CD1c-positive myeloid dendritic cell (primary cell): ENCODE data around the gene BANF1.
A peak's percentile ranks its signal among the peaks of the same experiment; 100 is the strongest.
"Not testable (repeated sequence)": the region's sequence is repeated elsewhere in the genome, so short reads cannot be mapped to it uniquely, and the experiment has no call there.

Experiments used
- DNase-seq: peaks from one replicate; pipeline ENCODE4 v3.0.0-alpha.2; 2016; ENCODE audit errors: extremely low spot score

Gene BANF1

GRCh38 chr11:66011239-66011784, 9.0 kb downstream of the BANF1 start:
- no peak for DNase-seq

GRCh38 chr11:66011785-66012303, 9.5 kb downstream of the BANF1 start, which contains the start of gene CST6:
Gene CST6 (plus strand): TSS chr11:66012008. CDS start chr11:66012045, 37 bp downstream.
- no peak for DNase-seq

GRCh38 chr11:66012371-66012945, 10.2 kb downstream of the BANF1 start:
- no peak for DNase-seq

GRCh38 chr11:66012946-66013761, 10.9 kb downstream of the BANF1 start:
- peak; percentile 69 for DNase-seq

- no peak for DNase-seq
Observed at GRCh38 chr11:66013762-66014100, 11.4 kb downstream of the BANF1 start.

DNA sequence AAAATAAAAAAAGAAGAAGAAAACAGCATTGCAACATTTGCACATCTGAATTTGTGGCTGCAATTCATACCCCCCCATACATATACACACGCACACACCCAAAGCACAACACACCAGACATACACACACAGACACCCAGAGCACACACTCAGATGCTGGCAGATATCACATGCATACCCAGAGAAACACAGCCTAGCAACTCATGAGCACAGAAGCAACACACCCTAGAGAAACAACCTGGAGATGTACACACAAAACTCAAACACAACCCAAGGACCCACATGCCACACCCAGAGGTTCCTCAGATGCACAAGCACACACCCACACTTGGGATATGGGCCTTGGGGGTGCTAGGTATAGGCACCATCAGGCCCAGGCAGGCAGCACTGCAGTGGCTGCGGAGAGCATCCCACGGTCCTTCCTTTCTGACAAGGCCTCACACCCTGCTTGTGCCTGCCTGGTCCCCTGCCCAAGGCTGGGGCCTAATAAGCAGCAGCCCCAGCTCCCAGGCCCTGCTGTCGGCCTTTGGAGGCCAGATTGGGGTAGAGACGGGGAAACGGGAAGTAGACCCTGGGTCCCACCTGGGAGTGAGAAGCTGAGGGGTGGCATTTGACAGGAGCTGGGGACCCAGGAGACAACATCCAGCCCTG, 12.6 kb downstream of the BANF1 start:
- DNase-seq: no peak

- no peak for DNase-seq
Observed at GRCh38 chr11:66015454-66015881, 13.2 kb downstream of the BANF1 start.

DNA sequence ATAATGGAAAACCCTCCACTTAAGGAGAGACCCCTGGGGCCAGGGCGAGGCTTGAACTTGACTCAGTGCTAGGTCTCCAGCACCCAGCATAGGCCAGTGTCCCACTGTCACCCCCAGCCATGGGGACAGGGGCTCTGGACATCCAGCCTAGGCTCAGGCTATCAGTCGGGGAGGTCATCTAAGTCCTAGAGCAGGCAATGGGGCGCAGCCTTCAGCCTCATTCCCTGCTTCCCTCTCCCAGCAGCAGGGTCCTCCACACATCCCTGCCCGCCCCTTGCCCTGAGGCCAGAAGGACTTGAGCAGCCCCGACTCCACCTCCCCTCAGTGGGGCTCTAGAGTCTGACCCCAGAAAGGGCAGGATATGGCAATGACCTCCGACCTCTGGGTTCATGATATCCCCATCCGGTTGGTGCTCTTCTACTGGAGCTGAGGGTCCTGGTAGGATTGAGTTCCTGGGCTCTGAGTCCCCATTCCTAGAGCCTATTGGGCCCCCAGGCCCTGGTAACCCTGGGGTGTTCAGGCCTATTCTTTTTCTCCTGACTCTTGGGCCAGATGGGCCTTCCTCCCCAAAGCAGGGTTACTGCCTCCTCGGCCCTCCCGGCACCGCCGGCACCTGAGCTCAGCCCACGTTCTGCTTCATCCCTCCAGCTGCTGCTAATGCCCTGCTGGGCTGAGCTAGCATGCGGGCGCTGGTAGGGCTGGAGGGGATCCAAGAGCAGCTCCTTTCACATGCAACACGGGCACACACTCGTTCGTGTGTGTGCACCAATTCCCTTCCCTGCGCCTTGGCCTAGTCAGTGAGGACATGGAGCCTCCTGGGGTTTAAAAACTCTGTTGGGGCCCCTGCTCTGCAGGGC, 13.9 kb downstream of the BANF1 start:
- no peak for DNase-seq

GRCh38 chr11:66016793-66017177, 14.5 kb downstream of the BANF1 start:
- no peak for DNase-seq

DNA sequence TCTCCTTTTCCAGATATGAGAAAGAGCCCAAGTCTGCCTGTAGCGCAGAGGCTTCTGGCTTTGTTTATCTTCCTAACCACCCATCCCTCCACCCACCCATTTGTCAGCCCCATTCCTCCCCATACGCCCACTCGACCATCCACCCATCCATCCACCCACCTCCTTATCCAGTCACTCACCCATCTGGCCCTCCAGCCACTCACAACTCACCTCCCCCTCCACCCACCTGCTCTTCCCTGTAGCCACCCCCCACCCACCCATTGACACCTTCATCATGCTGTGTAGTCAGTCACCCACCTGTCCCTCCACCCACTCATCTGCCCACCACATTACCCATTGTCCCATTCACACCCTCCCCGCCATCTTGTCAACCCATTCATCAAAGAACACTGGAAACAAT, 15.0 kb downstream of the BANF1 start:
- DNase-seq: no peak

DNA sequence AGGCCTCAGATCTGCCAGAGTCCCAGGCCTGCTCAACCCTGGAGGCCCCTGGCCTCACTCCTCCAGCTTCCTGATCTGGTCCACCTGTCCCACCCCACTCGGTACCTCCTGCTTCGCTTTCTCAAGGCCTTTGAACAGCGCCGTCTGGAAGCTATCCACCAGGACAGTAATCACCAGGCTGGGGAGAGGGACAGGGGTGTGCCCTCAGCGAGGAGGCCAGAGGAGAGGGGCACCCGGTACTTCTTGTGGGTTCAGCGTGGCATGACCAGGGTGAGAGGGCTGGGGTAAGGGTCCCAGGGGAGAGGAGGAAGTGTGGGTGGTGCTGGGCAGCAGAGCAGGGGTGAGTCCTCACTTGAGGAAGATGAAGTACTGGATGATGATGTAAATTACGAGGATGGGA, 17.9 kb downstream of the BANF1 start:
- no peak for DNase-seq

GRCh38 chr11:66020618-66021357, 18.5 kb downstream of the BANF1 start:
- peak; percentile 78 for DNase-seq

DNA sequence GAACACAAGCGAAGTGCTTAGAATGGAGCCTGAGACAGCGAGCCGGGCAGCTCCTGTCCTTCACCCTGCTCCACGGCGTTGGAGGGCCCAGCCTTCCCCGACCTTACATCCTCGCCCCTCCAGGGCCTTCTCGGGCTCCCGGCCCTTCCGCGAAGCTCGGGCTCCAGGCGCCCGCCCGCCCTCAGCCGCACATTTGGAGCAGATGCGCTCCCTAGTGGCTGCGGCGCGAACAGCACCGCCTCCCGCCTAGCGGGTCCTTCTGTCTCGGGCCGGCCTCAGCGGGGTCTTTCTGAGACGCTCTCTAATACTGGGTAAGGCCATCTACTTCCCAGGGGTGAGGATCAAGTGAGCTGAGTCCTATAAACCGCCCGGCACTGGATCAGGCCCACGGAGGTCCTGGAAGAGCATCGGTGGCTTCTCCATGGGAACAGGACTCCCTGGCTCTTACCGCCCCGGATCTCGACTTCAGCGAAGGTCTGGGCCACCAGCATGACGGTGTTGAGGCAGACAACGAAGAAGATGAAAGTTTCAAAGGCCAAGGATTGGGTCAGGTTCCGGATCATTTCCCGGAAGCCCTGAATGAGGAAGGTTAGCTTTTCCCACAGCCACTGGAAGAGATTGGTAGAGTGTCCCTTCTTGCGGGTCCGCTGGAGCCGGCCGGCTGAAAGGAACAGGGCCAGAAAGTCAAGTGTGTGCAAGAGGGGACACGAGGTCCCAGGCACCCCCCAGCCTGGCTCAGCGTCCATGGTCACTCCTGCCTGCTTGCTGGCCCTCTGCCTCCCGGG, 20.3 kb downstream of the BANF1 start:
- DNase-seq: peak; percentile 84

- not testable (repeated sequence) for DNase-seq
Observed at GRCh38 chr11:66023186-66023440, 20.8 kb downstream of the BANF1 start.

DNA sequence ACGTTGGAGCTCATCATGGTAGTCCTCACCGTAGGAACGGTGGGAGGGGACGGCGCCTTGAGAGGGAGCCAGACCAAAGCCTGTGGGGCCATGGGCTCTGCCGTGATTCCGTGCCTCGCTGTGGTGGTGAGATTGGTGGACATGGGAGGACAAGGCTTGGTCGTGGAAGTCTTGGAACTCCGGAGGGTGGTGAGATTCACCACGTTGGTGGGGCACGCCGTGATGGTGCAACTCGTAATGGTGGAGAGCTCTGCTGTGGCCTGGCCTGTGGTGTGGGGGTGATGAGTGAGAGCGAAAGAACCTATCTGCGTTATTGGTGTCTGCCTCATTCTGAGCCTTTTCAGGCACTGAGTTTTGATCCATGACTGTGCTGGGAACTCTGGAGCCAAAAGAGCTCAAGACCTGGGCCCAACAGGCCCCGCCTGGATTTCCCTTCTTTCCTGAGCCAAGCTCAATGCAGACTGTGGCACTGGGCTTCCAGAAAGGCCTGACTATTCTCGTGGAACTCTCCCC, 23.8 kb downstream of the BANF1 start, which contains the start of gene CATSPER1:
Gene CATSPER1 (minus strand): TSS at position 463 of the 513 bp plus-strand sequence. CDS start 100 bp downstream, at position 363.
- no peak for DNase-seq

GRCh38 chr11:66032957-66033735, 30.8 kb downstream of the BANF1 start:
- DNase-seq: no peak

- DNase-seq: no peak
Observed at GRCh38 chr11:66035653-66036333, 33.5 kb downstream of the BANF1 start.

DNA sequence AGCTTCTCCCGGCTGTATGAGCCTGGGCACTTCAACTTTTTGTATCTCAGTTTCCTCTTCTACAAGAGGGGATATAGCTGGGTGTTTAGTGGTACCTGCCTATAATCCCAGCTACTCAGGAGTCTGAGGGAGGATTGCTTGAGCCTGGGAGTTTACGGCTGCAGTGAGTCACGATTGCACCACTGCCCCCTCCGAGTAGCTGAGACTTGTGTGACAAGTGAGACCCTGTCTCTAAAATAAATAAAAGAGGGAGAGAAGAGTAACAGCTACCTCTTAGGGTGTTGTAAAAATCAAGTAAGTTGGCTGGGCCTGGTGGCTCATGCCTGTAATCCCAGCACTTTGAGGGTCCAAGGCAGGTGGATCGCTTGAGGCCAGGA, 34.0 kb downstream of the BANF1 start:
- no peak for DNase-seq

DNA sequence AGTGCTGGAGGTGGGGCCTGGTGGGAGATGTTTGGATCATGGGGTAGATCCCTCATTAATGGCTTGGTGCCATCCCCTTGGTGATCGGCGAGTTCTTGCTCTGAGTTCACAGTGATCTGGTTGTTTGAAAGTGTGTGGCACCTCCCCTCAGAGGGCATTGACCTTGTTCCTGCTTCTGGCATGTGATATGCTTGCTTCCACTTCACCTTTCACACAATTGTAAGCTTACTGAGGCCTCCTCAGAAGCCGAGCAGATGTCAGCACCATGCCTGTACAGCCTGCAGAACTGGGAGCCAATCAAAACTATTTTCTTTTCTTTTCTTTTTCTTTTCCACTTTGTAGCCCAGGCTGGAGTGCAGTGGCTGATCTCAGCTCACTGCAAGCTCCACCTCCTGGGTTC, 35.0 kb downstream of the BANF1 start:
- no peak for DNase-seq
